GM19324 (cell line): ENCODE measurements around the gene RCAN2.
"Not testable (repeated sequence)": the region's sequence is repeated elsewhere in the genome, so short reads cannot be mapped to it uniquely, and the experiment has no call there.

Source experiments
- ATAC-seq: cut with Tn5 transposase; IDR thresholded peaks from one replicate; pipeline ENCODE4 v1.9.1; 2021; ENCODE audit warnings: mild to moderate bottlenecking, moderate library complexity; ENCODE audit not compliant: unreplicated experiment, low FRiP score

RCAN2 gene

GRCh38 chr6:46393161-46393939, 97.9 kb downstream of the RCAN2 start:
- ATAC-seq = no peak

GRCh38 chr6:46392294-46392693, 99.0 kb downstream of the RCAN2 start:
- no peak for ATAC-seq

GRCh38 chr6:46390153-46390876, 100.9 kb downstream of the RCAN2 start:
- ATAC-seq = no peak

GRCh38 chr6:46387728-46388127, 103.5 kb downstream of the RCAN2 start:
- not testable (repeated sequence) for ATAC-seq

- ATAC-seq = no peak
Observed at GRCh38 chr6:46381579-46381978, 109.7 kb downstream of the RCAN2 start.

- no peak for ATAC-seq
Observed at GRCh38 chr6:46381057-46381456, 110.2 kb downstream of the RCAN2 start.

- ATAC-seq = no peak
Observed at GRCh38 chr6:46380152-46380807, 111.0 kb downstream of the RCAN2 start.

- ATAC-seq = no peak
Observed at GRCh38 chr6:46378882-46379416, 112.3 kb downstream of the RCAN2 start.

- ATAC-seq = no peak
Observed at GRCh38 chr6:46378161-46378881, 112.9 kb downstream of the RCAN2 start.

GRCh38 chr6:46377209-46377608, 114.0 kb downstream of the RCAN2 start:
- ATAC-seq = no peak

- ATAC-seq = peak; percentile 80
Observed at GRCh38 chr6:46376562-46377061, 114.6 kb downstream of the RCAN2 start.

GRCh38 chr6:46370622-46371021, 120.6 kb downstream of the RCAN2 start:
- no peak for ATAC-seq

- no peak for ATAC-seq
Observed at GRCh38 chr6:46368169-46368536, 123.1 kb downstream of the RCAN2 start.

- no peak for ATAC-seq
Observed at GRCh38 chr6:46367354-46368168, 123.7 kb downstream of the RCAN2 start.

- ATAC-seq = no peak
Observed at GRCh38 chr6:46366190-46366900, 124.9 kb downstream of the RCAN2 start.

GRCh38 chr6:46357591-46357990, 133.7 kb downstream of the RCAN2 start:
- no peak for ATAC-seq

- ATAC-seq = no peak
Observed at GRCh38 chr6:46356543-46356942, 134.7 kb downstream of the RCAN2 start.

GRCh38 chr6:46353528-46353927, 137.7 kb downstream of the RCAN2 start:
- no peak for ATAC-seq
